Hematopoietic multipotent progenitor cell treated with erythropoietin and hydrocortisone succinate and interleukin-3 and kit ligand, for 17 days (in vitro differentiated cells): Measurements from ENCODE around the gene NAP1L1.

Source experiments
- DNase-seq: peaks from one replicate; pipeline ENCODE4 v3.0.0-alpha.2; 2015; ENCODE audit warnings: low spot score

NAP1L1 gene

GRCh38 chr12:76083246-76083903 lies 1.1 kb downstream of the NAP1L1 start:
- DNase-seq, result peak; percentile 38

GRCh38 chr12:76081909-76082308 lies 2.6 kb downstream of the NAP1L1 start:
- no peak for DNase-seq

- no peak for DNase-seq
These were observed 3.6 kb downstream of the NAP1L1 start for GRCh38 chr12:76080729-76081415.

- no peak for DNase-seq
These were observed 4.3 kb downstream of the NAP1L1 start for GRCh38 chr12:76080017-76080728.

- no peak for DNase-seq
These were observed 5.7 kb downstream of the NAP1L1 start for GRCh38 chr12:76078748-76079147.

GRCh38 chr12:76075448-76075847 lies 9.0 kb downstream of the NAP1L1 start:
- DNase-seq, result no peak

- DNase-seq, result no peak
These were observed 9.7 kb downstream of the NAP1L1 start for GRCh38 chr12:76074701-76075336.

GRCh38 chr12:76073561-76073960 lies 10.9 kb downstream of the NAP1L1 start:
- DNase-seq, result no peak

GRCh38 chr12:76072568-76072967 lies 11.9 kb downstream of the NAP1L1 start:
- no peak for DNase-seq

- DNase-seq, result no peak
These were observed 15.1 kb downstream of the NAP1L1 start for GRCh38 chr12:76069339-76069738.

- DNase-seq, result no peak
These were observed 18.6 kb downstream of the NAP1L1 start for GRCh38 chr12:76065917-76066316.

- no peak for DNase-seq
These were observed 19.6 kb downstream of the NAP1L1 start for GRCh38 chr12:76064904-76065303.

- no peak for DNase-seq
These were observed 24.4 kb downstream of the NAP1L1 start for GRCh38 chr12:76060111-76060510.

- no peak for DNase-seq
These were observed 27.2 kb downstream of the NAP1L1 start for GRCh38 chr12:76057326-76057725.

- no peak for DNase-seq
These were observed 29.1 kb downstream of the NAP1L1 start for GRCh38 chr12:76055393-76055792.

- DNase-seq, result no peak
These were observed 34.8 kb downstream of the NAP1L1 start for GRCh38 chr12:76049575-76050251.

GRCh38 chr12:76047742-76048141 lies 36.7 kb downstream of the NAP1L1 start:
- no peak for DNase-seq

- no peak for DNase-seq
These were observed 37.4 kb downstream of the NAP1L1 start for GRCh38 chr12:76047060-76047459.

- no peak for DNase-seq
These were observed 41.1 kb downstream of the NAP1L1 start for GRCh38 chr12:76043377-76043776.

GRCh38 chr12:76042147-76042546 lies 42.3 kb downstream of the NAP1L1 start:
- DNase-seq, result no peak

GRCh38 chr12:76041406-76041805 lies 43.1 kb downstream of the NAP1L1 start:
- DNase-seq, result no peak

GRCh38 chr12:76040461-76040860 lies 44.0 kb downstream of the NAP1L1 start:
- no peak for DNase-seq
